Measurements from ENCODE around the gene PHLDA3.

The PHLDA3 gene

DNA sequence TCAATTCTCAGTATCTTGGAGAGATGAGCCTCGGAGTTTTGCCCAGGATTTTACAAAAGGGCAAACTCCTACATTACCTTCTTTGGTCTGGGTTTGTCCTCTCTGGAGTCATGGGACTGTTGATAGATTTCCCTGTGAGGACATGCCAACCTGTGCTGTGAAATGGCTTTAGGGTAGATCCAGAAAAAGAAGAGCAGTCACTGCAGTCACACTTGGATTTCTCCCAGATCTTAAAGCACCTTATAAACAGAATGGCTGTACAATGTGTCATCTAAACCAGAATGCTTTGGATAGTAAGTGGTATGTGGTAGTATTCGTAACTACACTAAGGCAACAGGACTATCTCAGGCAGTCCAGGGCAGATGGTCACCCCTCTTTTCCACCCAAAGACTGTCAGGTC, 39.8 kb upstream of the PHLDA3 start:
- no peak overlapping the region for H3K14ac ChIP-seq (ENCODE audit: low read length in 2 of 2)
- H4K8ac ChIP-seq (ENCODE audit: low read length): no peak overlapping the region
- no peaks in the 10 kb centered on the region for H3K27me3 ChIP-seq (ENCODE audit: control insufficient read depth in 1 of 2, insufficient read depth in 1 of 2, low read length in 2 of 2)
- H3K4me2 ChIP-seq (ENCODE audit: low read length, poor library complexity, severe bottlenecking): no peak overlapping the region
- no peak overlapping the region for H2BK12ac ChIP-seq (ENCODE audit: low read length in 2 of 2)
- H3K36me3 ChIP-seq (ENCODE audit: control insufficient read depth in 1 of 2, insufficient read depth in 2 of 2, low read depth in 1 of 2, low read length in 2 of 2): no peaks in the 10 kb centered on the region
- no peak overlapping the region for H2AFZ ChIP-seq (ENCODE audit: low read depth, low read length)
- peak; percentile 70 for DNase-seq
- no peaks in the 10 kb centered on the region for H3K9me3 ChIP-seq (ENCODE audit: control insufficient read depth, low read length)
- peak overlapping the region in 1 of 2 experiments; percentile 5 for H3K4ac ChIP-seq (ENCODE audit: low read depth in 1 of 2, low read length in 2 of 2)
- no peak overlapping the region for H2BK5ac ChIP-seq (ENCODE audit: low read depth, low read length, poor library complexity, severe bottlenecking)
- H2BK120ac ChIP-seq (ENCODE audit: low read depth, low read length): no peak overlapping the region
- no peak overlapping the region for H2BK15ac ChIP-seq (ENCODE audit: low read depth, poor library complexity, severe bottlenecking)
- H2AK5ac ChIP-seq (ENCODE audit: low read length, severe bottlenecking): no peak overlapping the region
- H3K18ac ChIP-seq (ENCODE audit: low read depth in 1 of 2, low read length in 2 of 2): no peak overlapping the region
- H3K27ac ChIP-seq (ENCODE audit: low read length, poor library complexity, severe bottlenecking): no peak overlapping the region
- H3K23ac ChIP-seq (ENCODE audit: low read length in 2 of 2): no peak overlapping the region
- H3K4me3 ChIP-seq (ENCODE audit: insufficient read depth in 1 of 2, low read depth in 1 of 2, low read length in 2 of 2): no peak overlapping the region
- H3K79me1 ChIP-seq (replicated peaks; ENCODE audit: low read length, poor library complexity, severe bottlenecking): no peaks in the 10 kb centered on the region
- 80% methylated on average over 2 of the region's 2 CpGs for WGBS
- no peak overlapping the region for H4K91ac ChIP-seq (ENCODE audit: low read length)
- H3K4me1 ChIP-seq (ENCODE audit: control insufficient read depth, insufficient read depth, low read depth, low read length): peaks cover 14% of the 10 kb centered on the region
- H3K9ac ChIP-seq (ENCODE audit: low read length): no peak overlapping the region

DNA sequence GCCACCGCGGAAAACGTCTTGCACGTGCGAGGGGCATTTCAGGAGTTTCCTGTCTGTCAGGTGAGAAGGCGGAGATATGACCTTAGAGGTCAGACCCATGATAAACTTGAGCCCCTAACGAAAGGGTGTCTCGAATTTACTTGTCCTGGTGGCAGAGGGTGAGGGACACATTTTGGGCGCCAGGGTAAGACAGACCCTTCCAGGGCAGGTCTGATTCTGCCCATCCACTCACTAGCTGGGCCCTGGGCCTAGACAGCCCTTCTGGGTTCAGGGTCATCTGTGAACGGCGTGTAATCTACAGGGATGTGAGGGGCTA, 38.3 kb upstream of the PHLDA3 start:
- Histone ChIP-seq H3K27ac (ENCODE audit: low read length, poor library complexity, severe bottlenecking) (no peak overlapping the region), H2BK120ac (ENCODE audit: low read depth, low read length) (peak overlapping the region; percentile 83), H3K4me3 (ENCODE audit: insufficient read depth in 1 of 2, low read depth in 1 of 2, low read length in 2 of 2) (peak overlapping the region in 1 of 2 experiments; percentile 87), H3K18ac (ENCODE audit: low read depth in 1 of 2, low read length in 2 of 2) (peak overlapping the region; percentile 88 to 89), H3K4me2 (ENCODE audit: low read length, poor library complexity, severe bottlenecking) (no peak overlapping the region), H3K4me1 (ENCODE audit: control insufficient read depth, insufficient read depth, low read depth, low read length) (peaks cover 18% of the 10 kb centered on the region), H3K36me3 (ENCODE audit: control insufficient read depth in 1 of 2, insufficient read depth in 2 of 2, low read depth in 1 of 2, low read length in 2 of 2) (no peaks in the 10 kb centered on the region), H3K9ac (ENCODE audit: low read length) (peak overlapping the region; percentile 87), H3K4ac (ENCODE audit: low read depth in 1 of 2, low read length in 2 of 2) (peak overlapping the region; percentile 31 to 65), H2BK5ac (ENCODE audit: low read depth, low read length, poor library complexity, severe bottlenecking) (no peak overlapping the region), H3K23ac (ENCODE audit: low read length in 2 of 2) (no peak overlapping the region), H3K79me1 (replicated peaks; ENCODE audit: low read length, poor library complexity, severe bottlenecking) (no peaks in the 10 kb centered on the region), H2AK5ac (ENCODE audit: low read length, severe bottlenecking) (peak overlapping the region; percentile 45), H2AFZ (ENCODE audit: low read depth, low read length) (peak overlapping the region; percentile 36), H2BK12ac (ENCODE audit: low read length in 2 of 2) (peak overlapping the region; percentile 88 to 95), H2BK15ac (ENCODE audit: low read depth, poor library complexity, severe bottlenecking) (no peak overlapping the region), H3K14ac (ENCODE audit: low read length in 2 of 2) (peak overlapping the region in 1 of 2 experiments; percentile 44), H4K91ac (ENCODE audit: low read length) (peak overlapping the region; percentile 78), H4K8ac (ENCODE audit: low read length) (peak overlapping the region; percentile 87), H3K9me3 (ENCODE audit: control insufficient read depth, low read length) (no peaks in the 10 kb centered on the region), H3K27me3 (ENCODE audit: control insufficient read depth in 1 of 2, insufficient read depth in 1 of 2, low read length in 2 of 2) (no peaks in the 10 kb centered on the region)
- DNase-seq: no peak
- WGBS: 68% methylated on average over 11 of the region's 11 CpGs

DNA sequence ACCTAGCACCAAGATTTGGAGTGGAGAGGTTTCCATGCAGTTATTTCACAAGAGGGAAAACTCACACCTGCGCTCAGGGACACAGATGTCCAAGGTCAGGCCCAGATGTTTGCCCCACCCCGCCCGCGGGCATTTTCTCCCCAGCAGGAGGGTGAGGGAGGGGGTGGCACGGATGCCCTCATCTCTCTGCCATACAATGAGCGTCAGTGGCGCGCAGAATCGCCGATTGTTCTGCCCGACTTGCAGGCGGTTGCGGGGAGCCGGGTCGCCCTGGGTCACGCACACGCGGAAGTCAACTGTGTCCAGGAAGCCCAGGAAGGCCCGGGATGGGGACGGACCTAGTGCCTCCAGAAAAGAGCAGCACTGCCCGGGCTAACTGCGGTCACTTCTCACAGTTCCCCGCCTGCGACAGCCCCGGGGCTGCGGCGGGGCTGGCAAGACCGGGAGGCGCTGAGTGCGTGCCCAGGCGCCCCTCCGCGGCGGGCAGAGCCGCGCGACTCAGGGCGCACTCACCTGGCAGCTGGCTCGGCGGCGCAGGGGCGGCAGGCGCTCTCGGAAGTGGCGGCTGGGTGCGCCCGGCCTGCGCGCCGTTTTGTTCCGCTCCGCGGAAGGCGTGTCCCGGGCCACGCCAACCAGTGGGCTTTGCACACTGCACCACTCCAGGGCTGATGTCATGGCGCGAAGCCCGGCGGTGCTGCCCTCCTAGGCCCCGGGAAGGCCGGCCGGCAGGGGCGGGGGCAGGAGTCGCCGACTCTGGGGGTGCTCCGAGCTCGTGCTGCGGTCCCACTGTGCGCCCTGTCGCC, 37.8 kb upstream of the PHLDA3 start, which contains the start of gene CSRP1:
CSRP1 (minus strand) TSS at position 567 of the 803 bp plus-strand sequence. CDS start 10,820 bp downstream, outside the sequence.
- H2AFZ ChIP-seq (ENCODE audit: low read depth, low read length): peak within 1 kb of the TSS; percentile 42

DNA sequence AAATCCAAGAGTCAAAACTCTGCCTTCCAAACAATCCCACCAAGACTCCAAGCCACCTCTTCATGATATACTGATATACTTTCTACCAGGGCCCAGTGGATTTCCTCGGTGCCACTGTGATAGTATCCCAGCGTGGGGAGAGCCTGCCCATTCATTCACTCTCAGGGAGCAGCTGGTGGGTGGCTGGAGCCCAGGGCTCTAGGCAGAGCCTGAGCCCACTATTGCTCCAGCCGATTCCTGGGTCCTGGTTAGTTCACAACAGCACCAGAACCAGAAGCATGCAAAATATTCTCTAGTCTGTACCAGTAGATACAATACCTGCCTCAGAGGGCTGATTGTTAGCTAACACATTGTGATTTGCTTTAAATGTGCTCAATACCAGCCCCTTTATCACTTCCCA, 37.1 kb upstream of the PHLDA3 start:
- Histone ChIP-seq H2BK15ac (ENCODE audit: low read depth, poor library complexity, severe bottlenecking) (no peak overlapping the region), H3K36me3 (ENCODE audit: control insufficient read depth in 1 of 2, insufficient read depth in 2 of 2, low read depth in 1 of 2, low read length in 2 of 2) (no peaks in the 10 kb centered on the region), H3K18ac (ENCODE audit: low read depth in 1 of 2, low read length in 2 of 2) (no peak overlapping the region), H3K4me1 (ENCODE audit: control insufficient read depth, insufficient read depth, low read depth, low read length) (peaks cover 17% of the 10 kb centered on the region), H2AK5ac (ENCODE audit: low read length, severe bottlenecking) (no peak overlapping the region), H3K23ac (ENCODE audit: low read length in 2 of 2) (no peak overlapping the region), H3K4ac (ENCODE audit: low read depth in 1 of 2, low read length in 2 of 2) (no peak overlapping the region), H3K4me2 (ENCODE audit: low read length, poor library complexity, severe bottlenecking) (no peak overlapping the region), H3K27ac (ENCODE audit: low read length, poor library complexity, severe bottlenecking) (peak overlapping the region; percentile 15), H3K9me3 (ENCODE audit: control insufficient read depth, low read length) (no peaks in the 10 kb centered on the region), H3K79me1 (replicated peaks; ENCODE audit: low read length, poor library complexity, severe bottlenecking) (no peaks in the 10 kb centered on the region), H2BK12ac (ENCODE audit: low read length in 2 of 2) (no peak overlapping the region), H4K8ac (ENCODE audit: low read length) (no peak overlapping the region), H3K27me3 (ENCODE audit: control insufficient read depth in 1 of 2, insufficient read depth in 1 of 2, low read length in 2 of 2) (no peaks in the 10 kb centered on the region), H3K14ac (ENCODE audit: low read length in 2 of 2) (no peak overlapping the region), H2BK5ac (ENCODE audit: low read depth, low read length, poor library complexity, severe bottlenecking) (no peak overlapping the region), H2BK120ac (ENCODE audit: low read depth, low read length) (no peak overlapping the region), H4K91ac (ENCODE audit: low read length) (no peak overlapping the region), H3K4me3 (ENCODE audit: insufficient read depth in 1 of 2, low read depth in 1 of 2, low read length in 2 of 2) (peak overlapping the region in 1 of 2 experiments; percentile 87), H3K9ac (ENCODE audit: low read length) (peak overlapping the region; percentile 87), H2AFZ (ENCODE audit: low read depth, low read length) (no peak overlapping the region)
- WGBS: 82% methylated on average over 3 of the region's 3 CpGs
- no peak for DNase-seq

More for the DNA sequence above, 37.8 kb upstream of the PHLDA3 start, which contains the start of gene CSRP1:
- peak within 1 kb of the TSS; percentile 87 for H4K8ac ChIP-seq (ENCODE audit: low read length)
- H3K27ac ChIP-seq (ENCODE audit: low read length, poor library complexity, severe bottlenecking): peak within 1 kb of the TSS; percentile 15
- H3K4ac ChIP-seq (ENCODE audit: low read depth in 1 of 2, low read length in 2 of 2): peak within 1 kb of the TSS; percentile 65 to 89
- H2AK5ac ChIP-seq (ENCODE audit: low read length, severe bottlenecking): peak within 1 kb of the TSS; percentile 76
- H2BK5ac ChIP-seq (ENCODE audit: low read depth, low read length, poor library complexity, severe bottlenecking): peak within 1 kb of the TSS; percentile 11
- no peaks in the 10 kb centered on the region for H3K27me3 ChIP-seq (ENCODE audit: control insufficient read depth in 1 of 2, insufficient read depth in 1 of 2, low read length in 2 of 2)
- H3K4me3 ChIP-seq (ENCODE audit: insufficient read depth in 1 of 2, low read depth in 1 of 2, low read length in 2 of 2): peak within 1 kb of the TSS; percentile 45 to 87
- peak within 1 kb of the TSS; percentile 88 to 95 for H2BK12ac ChIP-seq (ENCODE audit: low read length in 2 of 2)
- peak within 1 kb of the TSS; percentile 87 for H3K9ac ChIP-seq (ENCODE audit: low read length)
- peak; percentile 77 for DNase-seq
- H3K79me1 ChIP-seq (replicated peaks; ENCODE audit: low read length, poor library complexity, severe bottlenecking): no peaks in the 10 kb centered on the region
- no peaks in the 10 kb centered on the region for H3K9me3 ChIP-seq (ENCODE audit: control insufficient read depth, low read length)
- peaks cover 17% of the 10 kb centered on the region for H3K4me1 ChIP-seq (ENCODE audit: control insufficient read depth, insufficient read depth, low read depth, low read length)
- peak within 1 kb of the TSS; percentile 44 to 78 for H3K14ac ChIP-seq (ENCODE audit: low read length in 2 of 2)
- peak within 1 kb of the TSS in 1 of 2 experiments; percentile 26 for H3K23ac ChIP-seq (ENCODE audit: low read length in 2 of 2)
- H3K36me3 ChIP-seq (ENCODE audit: control insufficient read depth in 1 of 2, insufficient read depth in 2 of 2, low read depth in 1 of 2, low read length in 2 of 2): no peaks in the 10 kb centered on the region
- H3K18ac ChIP-seq (ENCODE audit: low read depth in 1 of 2, low read length in 2 of 2): peak within 1 kb of the TSS; percentile 88 to 89
- peak within 1 kb of the TSS; percentile 83 for H2BK120ac ChIP-seq (ENCODE audit: low read depth, low read length)
- WGBS: 37% methylated on average over 71 of the region's 71 CpGs
- H2BK15ac ChIP-seq (ENCODE audit: low read depth, poor library complexity, severe bottlenecking): peak within 1 kb of the TSS; percentile 46
- peak within 1 kb of the TSS; percentile 10 for H3K4me2 ChIP-seq (ENCODE audit: low read length, poor library complexity, severe bottlenecking)
- H4K91ac ChIP-seq (ENCODE audit: low read length): peak within 1 kb of the TSS; percentile 83
